HepG2 (cell line): ENCODE measurements around the gene OSBPL10. TPM values are rescaled to one million over a fixed set of nuclear protein-coding genes. Genes with fewer than 3 reads are reported as not detected.

Experiments
- ATAC-seq: fragments of 200-7000 bp; cut with Tn5 transposase; 3 replicates; pipeline ENCODE4 v1.9.1; 2020; ENCODE audit warnings: mild to moderate bottlenecking, moderate library complexity
- BruUV-seq: library from RNA; stranded (reverse); fragments of 400-500 nt; replicated peaks from 2 replicates; lab custom pipeline; 2021; lab: Mats Ljungman, UMichigan
- CTCF ChIA-PET: fragments of 300-600 bp; formaldehyde crosslinking; extraction: SDS; loops from one replicate; lab custom pipeline; 2021; ENCODE audit warnings: low total read pairs, inconsistent platforms, low intra/inter-chr PET ratio; lab: Yijun Ruan, JAX
- POLR2A ChIA-PET: fragments of 350-600 bp; sonication (Branson Sonifier 250); formaldehyde crosslinking; loops from one replicate; lab custom pipeline; 2020; ENCODE audit warnings: antibody characterized with exemption, inconsistent platforms; lab: Yijun Ruan, JAX
- DNase-seq: peaks from one replicate; pipeline ENCODE4 v3.0.0-alpha.2; 2015; ENCODE audit warnings: low spot score
- FAIRE-seq: peaks from 3 replicates; lab custom pipeline; 2011; peaks lifted over from hg19 to GRCh38; lab: Jason Lieb, UNC
- H2AFZ ChIP-seq: one replicate; pipeline ENCODE4 v1.6.1; 2011; ENCODE audit warnings: low read length, inconsistent platforms
- H3K27ac ChIP-seq: fragments of 300-600 bp; 3 replicates; pipeline ENCODE4 v1.8.0; 2011; ENCODE audit warnings: mixed run types, mild to moderate bottlenecking, mixed read lengths, low read length, inconsistent platforms; ENCODE audit not compliant: insufficient read depth; ENCODE audit errors: extremely low read length
- H3K27me3 ChIP-seq, 2 experiments: fragments of 200-600 bp in 1 of 2; 2 replicates in 1 of 2; 3 replicates in 1 of 2; pipeline versions ENCODE4 v1.6.0 to v1.8.0; 2011; ENCODE audit warnings: low read length in 2 of 2, mild to moderate bottlenecking in 2 of 2, moderate library complexity in 2 of 2, inconsistent platforms in 1 of 2; ENCODE audit not compliant: insufficient read depth in 2 of 2, control insufficient read depth in 1 of 2
- H3K36me3 ChIP-seq, 2 experiments: fragments of 200-600 bp in 1 of 2; replicated peaks in 1 of 2; 2 replicates in 1 of 2; 3 replicates in 1 of 2; pipeline versions ENCODE4 v1.5.1 to v1.8.0; 2011; ENCODE audit warnings: low read length in 2 of 2, inconsistent platforms in 1 of 2; ENCODE audit not compliant: insufficient read depth in 2 of 2, control insufficient read depth in 1 of 2
- H3K4me1 ChIP-seq: 2 replicates; pipeline ENCODE4 v1.5.1; 2012; ENCODE audit warnings: low read length, inconsistent platforms; ENCODE audit not compliant: insufficient read depth
- H3K4me2 ChIP-seq: 2 replicates; pipeline ENCODE4 v1.6.0; 2011; ENCODE audit warnings: low read depth, low read length, inconsistent platforms
- H3K4me3 ChIP-seq, 3 experiments: fragments of 200-600 bp in 1 of 3; sonication (generic), shearing (Covaris generic) in 1 of 3; replicated peaks in 1 of 3; 2 replicates each; pipeline ENCODE4 v1.5.1; 2011 to 2016; ENCODE audit warnings: low read length in 3 of 3, inconsistent platforms in 2 of 3, low read depth in 2 of 3, mild to moderate bottlenecking in 2 of 3, control low read depth in 1 of 3, mixed read lengths in 1 of 3; ENCODE audit not compliant: insufficient read depth in 1 of 3
- H3K79me2 ChIP-seq: one replicate; pipeline ENCODE4 v1.6.1; 2011; ENCODE audit warnings: low read length, inconsistent platforms; ENCODE audit not compliant: insufficient read depth
- H3K9ac ChIP-seq: 2 replicates; pipeline ENCODE4 v1.6.0; 2011; ENCODE audit warnings: mild to moderate bottlenecking, low read depth, low read length, inconsistent platforms; ENCODE audit not compliant: insufficient read depth
- H3K9me3 ChIP-seq: 2 replicates; pipeline ENCODE4 v1.5.1; 2012; ENCODE audit warnings: mild to moderate bottlenecking, low read length
- H4K20me1 ChIP-seq: 2 replicates; pipeline ENCODE4 v1.6.0; 2011; ENCODE audit warnings: inconsistent platforms, mild to moderate bottlenecking, low read length, moderate library complexity; ENCODE audit not compliant: insufficient read depth
- CREB3 ChIP-seq: sonication (generic); formaldehyde crosslinking; IDR thresholded peaks from 2 replicates; pipeline ENCODE4 v1.5.0; 2020; ENCODE audit warnings: missing genetic modification reagents
- GABPA ChIP-seq, 2 experiments: IDR thresholded peaks; 2 replicates each; pipeline ENCODE4 v1.6.1; 2011 to 2016; ENCODE audit warnings: low read depth in 2 of 2, low read length in 1 of 2, missing biosample characterization in 1 of 2, missing genetic modification characterization in 1 of 2
- HDAC6 ChIP-seq: fragments of 200-600 bp; sonication (generic); IDR thresholded peaks from 2 replicates; pipeline ENCODE4 v1.7.0; 2017; ENCODE audit warnings: mild to moderate bottlenecking, antibody characterized with exemption, low read length, low read depth
- HNF4A ChIP-seq: sonication (generic); formaldehyde crosslinking; IDR thresholded peaks from 2 replicates; pipeline ENCODE4 v1.4.0; 2020; ENCODE audit warnings: missing genetic modification reagents
- MAZ ChIP-seq, 2 experiments: sonication (generic) in 1 of 2; formaldehyde crosslinking in 1 of 2; IDR thresholded peaks; 2 replicates each; pipeline versions ENCODE4 v1.5.0 to v1.6.1; 2012 to 2020; ENCODE audit warnings: low read depth in 2 of 2, mild to moderate bottlenecking in 2 of 2, borderline replicate concordance in 1 of 2, improper control_type of control experiment in 1 of 2, low read length in 1 of 2, missing genetic modification reagents in 1 of 2, moderate library complexity in 1 of 2
- MNT ChIP-seq: fragments of 450-650 bp; IDR thresholded peaks from 2 replicates; pipeline ENCODE4 v1.6.1; 2016
- MXD4 ChIP-seq: IDR thresholded peaks from 2 replicates; pipeline ENCODE4 v1.6.1; 2016; ENCODE audit warnings: mild to moderate bottlenecking, missing biosample characterization, missing genetic modification reagents
- PRMT3 ChIP-seq: sonication (generic); formaldehyde crosslinking; IDR thresholded peaks from 2 replicates; pipeline ENCODE4 v1.8.1; 2022; ENCODE audit warnings: low read depth, mild to moderate bottlenecking, moderate library complexity, missing genetic modification reagents, borderline replicate concordance
- SKIL ChIP-seq: sonication (generic); formaldehyde crosslinking; IDR thresholded peaks from 2 replicates; pipeline ENCODE4 v1.8.0; 2022; ENCODE audit warnings: missing genetic modification reagents, mild to moderate bottlenecking, moderate library complexity, borderline replicate concordance
- TMF1 ChIP-seq: sonication (generic); formaldehyde crosslinking; IDR thresholded peaks from 2 replicates; pipeline ENCODE4 v1.8.1; 2022; ENCODE audit warnings: low read depth, missing genetic modification reagents
- TRAFD1 ChIP-seq: sonication (generic); formaldehyde crosslinking; IDR thresholded peaks from 2 replicates; pipeline ENCODE4 v1.5.1; 2020; ENCODE audit warnings: missing genetic modification reagents, mild to moderate bottlenecking, borderline replicate concordance
- XRCC5 ChIP-seq: fragments of 200-400 bp; formaldehyde crosslinking; optimal IDR thresholded peaks from 2 replicates; pipeline ENCODE3; 2017; ENCODE audit warnings: mild to moderate bottlenecking, low read length
- ZKSCAN5 ChIP-seq: sonication (generic); formaldehyde crosslinking; IDR thresholded peaks from 2 replicates; pipeline ENCODE4 v1.5.1; 2020; ENCODE audit warnings: mild to moderate bottlenecking, missing genetic modification reagents
- ZNF367 ChIP-seq: sonication (generic); formaldehyde crosslinking; IDR thresholded peaks from 2 replicates; pipeline ENCODE4 v1.4.0; 2020; ENCODE audit warnings: missing genetic modification reagents, borderline replicate concordance
- ZNF605 ChIP-seq: sonication (generic); formaldehyde crosslinking; IDR thresholded peaks from 2 replicates; pipeline ENCODE4 v1.8.0; 2022; ENCODE audit warnings: mild to moderate bottlenecking, missing genetic modification reagents
- WGBS: methylation state at CpG from one replicate; pipeline ENCODE4 v1.1.6; 2017; ENCODE audit warnings: low lambda C conversion rate; 5-methylcytosine and 5-hydroxymethylcytosine counted together
- in situ Hi-C: cut with HindIII; loops from 2 replicates; pipeline ENCODE4 v1.10.0; 2017; ENCODE audit warnings: low pct_unique_long_range_greater_than_20kb; ENCODE audit not compliant: extremely low pct_ligation_motif_present
- intact Hi-C: fragments of 100-400 bp; cut with micrococcal nuclease; formaldehyde crosslinking; loops from one replicate; pipeline ENCODE4 v1.10.0; 2022; ENCODE audit not compliant: unreplicated experiment
- polyA plus RNA-seq, 8 experiments: library from polyadenylated mRNA; depleted of rRNA in 3 of 8; stranded (reverse) in 7 of 8; unstranded in 1 of 8; fragments of >200 nt; fragmentation: Illumina TruSeq in 4 of 8; extraction: Trizol in 4 of 8; gene quantifications; 2 replicates each; pipeline versions ENCODE4 v1.2.1 to v1.2.3, GENCODE V29; 2011 to 2016; ENCODE audit warnings: low read depth in 4 of 8, missing spikeins in 1 of 8, mixed read lengths in 1 of 8; ENCODE audit not compliant: insufficient read depth in 1 of 8
- total RNA-seq, 5 experiments: library from RNA; depleted of rRNA; stranded (reverse); fragments of >200 nt; fragmentation: Illumina TruSeq; extraction: Trizol; gene quantifications; 2 replicates each; pipeline ENCODE4 v1.2.3, GENCODE V29; 2016; ENCODE audit warnings: low read depth in 1 of 5
- TF ChIP-seq, protein P1 (sequence below): sonication (generic); formaldehyde crosslinking; IDR thresholded peaks from 2 replicates; pipeline ENCODE4 v1.4.0; 2020; ENCODE audit warnings: missing genetic modification reagents, borderline replicate concordance

Gene OSBPL10
- total and polyA plus RNA-seq, 2 of the 13 experiments (the other 11 are each of a cell fraction or from before 2014, with no cell fraction given): 10.3 to 28.6 TPM

GRCh38 chr3:31890007-31890406 lies 91.1 kb downstream of the OSBPL10 start:
- no peak overlapping the region for H3K9ac ChIP-seq
- intact Hi-C loops: no loop called here
- POLR2A ChIA-PET: no interaction called here
- TF ChIP-seq HNF4A (CRISPR knock-in tag) (no peak), ZKSCAN5 (no peak), TRAFD1 (no peak), HDAC6 (no peak), MXD4 (CRISPR knock-in tag) (no peak), MAZ (IDR thresholded peaks at IDR 0.05; ENCODE audit: borderline replicate concordance, low read depth, low read length) (no peak), MAZ (CRISPR knock-in tag; IDR thresholded peaks at IDR 0.05; ENCODE audit: low read depth) (no peak), ZNF605 (no peak), GABPA (IDR thresholded peaks at IDR 0.05; ENCODE audit: low read depth, low read length) (no peak), GABPA (CRISPR knock-in tag; IDR thresholded peaks at IDR 0.05; ENCODE audit: low read depth) (no peak), SKIL (CRISPR knock-in tag) (no peak), PRMT3 (CRISPR knock-in tag) (no peak), ZNF367 (CRISPR knock-in tag) (no peak), TMF1 (CRISPR knock-in tag) (no peak), XRCC5 (no peak), MNT (no peak), CREB3 (CRISPR knock-in tag) (no peak)
- TF ChIP-seq, protein P1, sequence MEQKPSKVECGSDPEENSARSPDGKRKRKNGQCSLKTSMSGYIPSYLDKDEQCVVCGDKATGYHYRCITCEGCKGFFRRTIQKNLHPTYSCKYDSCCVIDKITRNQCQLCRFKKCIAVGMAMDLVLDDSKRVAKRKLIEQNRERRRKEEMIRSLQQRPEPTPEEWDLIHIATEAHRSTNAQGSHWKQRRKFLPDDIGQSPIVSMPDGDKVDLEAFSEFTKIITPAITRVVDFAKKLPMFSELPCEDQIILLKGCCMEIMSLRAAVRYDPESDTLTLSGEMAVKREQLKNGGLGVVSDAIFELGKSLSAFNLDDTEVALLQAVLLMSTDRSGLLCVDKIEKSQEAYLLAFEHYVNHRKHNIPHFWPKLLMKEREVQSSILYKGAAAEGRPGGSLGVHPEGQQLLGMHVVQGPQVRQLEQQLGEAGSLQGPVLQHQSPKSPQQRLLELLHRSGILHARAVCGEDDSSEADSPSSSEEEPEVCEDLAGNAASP (CRISPR knock-in tag): no peak

More at GRCh38 chr3:31890007-31890406, 91.1 kb downstream of the OSBPL10 start:
- DNase-seq: no peak
- in situ Hi-C loops: no loop called here
- no TSS peak for BruUV-seq
- ATAC-seq: no peak
- peaks cover 0 to 4% of the 10 kb centered on the region in 2 experiments; a peak in 3 of 5 replicates for H3K36me3 ChIP-seq
- H3K4me1 ChIP-seq: 0 out of 2 replicates have a peak, but pooled peaks cover 8% of the 10 kb centered on the region
- H3K9me3 ChIP-seq: no peaks in the 10 kb centered on the region
- FAIRE-seq: no peak
- peaks cover 33% of the 10 kb centered on the region for H3K79me2 ChIP-seq
- no peaks in the 10 kb centered on the region for H4K20me1 ChIP-seq
- H3K27me3 ChIP-seq: no peaks in the 10 kb centered on the region
- no peak overlapping the region for H2AFZ ChIP-seq
- H3K27ac ChIP-seq: no peak overlapping the region
- WGBS: 89% methylated on average over 2 of the region's 2 CpGs
- no peak overlapping the region for H3K4me2 ChIP-seq
- CTCF ChIA-PET: no interaction called here
- no peak overlapping the region for H3K4me3 ChIP-seq
